Right kidney (tissue), 1 donor: ENCODE results near the gene MXI1.
"Not testable (repeated sequence)": the region's sequence is repeated elsewhere in the genome, so short reads cannot be mapped to it uniquely, and the experiment has no call there.

Source experiments
- DNase-seq: peaks from one replicate; pipeline ENCODE4 v3.0.0-alpha.2; 2016

MXI1 gene

DNA sequence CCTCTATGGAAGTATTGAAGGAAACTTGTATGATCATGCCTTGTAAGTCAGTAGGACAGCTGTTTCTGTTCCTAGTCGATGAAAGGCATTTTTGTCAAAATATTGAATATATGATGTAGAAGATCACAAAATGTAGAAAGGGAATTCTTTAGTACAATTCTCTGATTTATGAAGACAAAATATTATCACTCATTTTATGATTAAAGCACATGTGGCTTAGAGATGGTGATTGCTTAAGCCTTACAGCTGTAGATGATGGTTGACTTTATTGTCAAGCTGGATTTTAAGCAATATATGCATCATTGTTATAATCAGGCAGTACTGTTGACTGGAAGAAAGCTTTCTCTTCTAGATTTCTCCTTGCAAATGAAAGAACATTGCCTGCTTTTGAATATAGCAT lies 26.4 kb downstream of the MXI1 start:
- DNase-seq, result no peak

DNA sequence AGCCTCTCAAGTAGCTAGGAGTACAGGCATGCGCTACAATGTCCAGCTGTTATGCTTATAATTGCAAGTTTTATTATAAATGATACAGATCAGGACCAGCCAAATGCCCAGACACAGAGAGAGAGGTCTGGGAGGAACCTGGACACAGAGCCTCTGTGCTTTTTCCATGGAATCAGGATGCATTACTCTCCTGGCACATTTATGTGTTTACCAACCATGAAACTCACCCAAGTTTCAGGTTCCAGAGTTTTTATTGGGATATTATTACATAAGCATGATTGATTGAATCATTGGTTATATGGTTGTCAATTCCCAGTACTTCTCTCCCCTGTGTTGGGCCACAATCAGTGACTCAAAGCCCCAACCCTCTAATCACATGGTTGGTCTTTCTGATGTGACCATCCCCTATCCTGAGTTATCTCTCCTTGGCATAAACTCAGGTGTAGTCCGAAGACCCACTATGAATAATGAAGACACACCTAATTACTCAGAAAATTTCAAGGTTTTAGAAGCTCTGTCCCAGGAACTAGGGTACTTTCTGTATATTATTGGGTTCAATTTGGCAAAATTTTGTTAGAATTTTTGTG lies 30.6 kb downstream of the MXI1 start:
- DNase-seq, result no peak

GRCh38 chr10:110239892-110240291 lies 32.5 kb downstream of the MXI1 start:
- DNase-seq, result no peak

DNA sequence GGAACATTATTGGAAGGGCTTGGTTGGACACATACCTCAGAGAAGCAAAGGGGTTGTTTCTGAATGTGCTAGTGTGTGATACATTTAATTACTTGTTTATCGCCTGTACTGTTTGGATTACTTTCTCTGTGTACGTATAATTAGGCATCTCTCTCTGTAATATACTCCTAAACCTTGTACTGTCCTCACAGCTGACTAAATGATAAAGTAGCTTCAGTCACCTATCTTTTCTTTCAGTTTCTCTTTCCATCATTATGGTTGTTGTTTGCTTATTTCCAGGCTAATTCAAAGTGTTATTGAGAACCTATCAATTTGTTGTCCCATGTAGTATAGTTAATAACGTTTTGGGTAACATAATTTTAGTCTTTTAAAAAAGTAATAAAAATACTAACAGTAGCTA lies 34.0 kb downstream of the MXI1 start:
- no peak for DNase-seq

DNA sequence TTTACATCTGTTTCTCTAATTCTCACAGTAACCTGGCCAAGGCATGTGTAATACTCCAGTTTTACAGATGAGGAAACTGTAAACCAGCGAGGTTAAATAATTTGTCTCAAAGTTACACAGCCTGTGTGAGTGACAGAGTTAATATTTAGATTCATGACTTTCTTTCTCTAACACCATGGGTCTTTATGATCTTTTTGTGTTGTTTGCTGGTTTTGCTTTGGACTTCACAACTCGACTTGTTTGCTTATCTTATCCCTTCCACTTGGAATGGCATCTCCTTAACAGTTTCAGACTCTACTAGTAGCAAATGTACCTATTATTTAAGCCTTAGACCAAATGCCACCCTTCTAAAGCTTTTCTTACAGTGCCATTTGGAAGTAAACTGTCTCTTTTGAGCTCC lies 34.4 kb downstream of the MXI1 start:
- DNase-seq, result no peak

- DNase-seq, result no peak
These were observed 35.1 kb downstream of the MXI1 start for GRCh38 chr10:110242511-110242910.

- DNase-seq, result no peak
These were observed 37.1 kb downstream of the MXI1 start for GRCh38 chr10:110244550-110244949.

GRCh38 chr10:110247833-110248232 lies 40.4 kb downstream of the MXI1 start:
- not testable (repeated sequence) for DNase-seq

GRCh38 chr10:110249489-110249888 lies 42.1 kb downstream of the MXI1 start:
- DNase-seq, result not testable (repeated sequence)

- DNase-seq, result not testable (repeated sequence)
These were observed 44.0 kb downstream of the MXI1 start for GRCh38 chr10:110251392-110251791.

DNA sequence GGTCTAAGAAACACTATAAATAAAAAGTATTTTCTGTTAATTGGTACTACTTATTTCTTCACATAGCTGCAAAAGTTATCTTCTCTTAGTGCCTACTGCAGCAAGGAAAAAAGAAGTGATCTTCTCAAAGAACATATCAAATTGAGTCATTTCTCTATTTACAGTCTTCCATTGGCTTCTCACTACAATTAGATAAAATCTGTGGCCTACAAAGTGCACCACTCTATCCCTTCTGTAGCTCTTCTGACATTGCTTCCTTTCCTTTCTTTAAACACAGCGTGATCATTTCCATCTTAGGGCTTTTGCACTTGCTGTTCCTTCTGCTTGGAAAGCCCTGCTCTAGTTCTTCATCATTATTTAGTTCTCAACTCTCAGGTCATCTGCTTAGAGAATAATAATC lies 44.7 kb downstream of the MXI1 start:
- no peak for DNase-seq

GRCh38 chr10:110254467-110254866 lies 47.1 kb downstream of the MXI1 start:
- DNase-seq, result no peak

DNA sequence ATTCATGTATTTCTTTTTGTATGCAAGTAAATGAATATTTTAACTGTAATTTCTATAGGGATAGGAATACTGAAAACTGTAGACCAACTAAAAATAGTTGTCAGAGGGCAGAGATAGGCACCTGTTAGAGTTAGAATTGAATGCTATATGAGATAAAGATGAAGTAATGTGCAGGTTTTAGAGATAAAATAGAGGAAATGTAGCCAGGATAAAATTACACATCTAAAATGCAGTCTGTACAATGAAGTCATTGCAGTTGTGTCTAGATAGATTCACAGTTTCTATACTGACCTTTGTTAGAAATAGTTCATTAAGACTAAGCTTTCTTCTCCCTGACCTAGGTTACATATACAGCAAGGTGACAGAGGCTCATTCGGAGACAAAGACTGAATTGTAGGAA lies 51.1 kb downstream of the MXI1 start:
- DNase-seq, result no peak

GRCh38 chr10:110259317-110259716 lies 51.9 kb downstream of the MXI1 start:
- DNase-seq, result no peak

- DNase-seq, result no peak
These were observed 53.5 kb downstream of the MXI1 start for GRCh38 chr10:110260746-110261477.

GRCh38 chr10:110263164-110263563 lies 55.8 kb downstream of the MXI1 start:
- DNase-seq, result no peak

DNA sequence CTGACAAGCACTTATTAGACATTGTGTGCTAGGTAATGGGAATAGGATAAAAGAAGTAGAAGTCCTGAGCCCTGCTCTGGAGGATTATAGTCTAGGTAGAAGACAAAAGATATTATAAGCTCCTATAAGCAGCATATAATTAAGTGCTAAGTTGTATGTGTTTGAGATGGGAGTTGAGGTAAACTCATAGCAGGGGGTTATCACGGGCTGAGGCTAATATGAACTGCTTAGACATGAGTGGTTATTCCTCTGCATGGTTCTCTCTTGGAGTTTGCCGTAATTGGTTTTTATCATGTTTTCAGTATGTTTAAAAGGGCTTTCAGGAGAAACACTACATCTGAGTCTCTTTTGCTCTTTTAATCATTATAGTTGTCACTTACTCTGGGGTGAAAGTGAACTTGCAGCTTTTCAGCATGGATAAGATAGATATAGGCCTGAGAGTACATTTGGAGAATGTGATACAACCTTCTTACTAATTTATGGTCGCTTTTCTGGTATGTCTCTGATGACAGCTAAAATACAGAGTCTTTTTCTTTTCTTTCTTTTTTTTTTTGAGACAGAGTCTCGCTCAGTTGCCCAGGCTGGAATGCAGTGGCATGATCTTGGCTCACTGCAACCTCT lies 58.3 kb downstream of the MXI1 start:
- DNase-seq, result no peak

- no peak for DNase-seq
These were observed 59.9 kb downstream of the MXI1 start for GRCh38 chr10:110267276-110267675.

DNA sequence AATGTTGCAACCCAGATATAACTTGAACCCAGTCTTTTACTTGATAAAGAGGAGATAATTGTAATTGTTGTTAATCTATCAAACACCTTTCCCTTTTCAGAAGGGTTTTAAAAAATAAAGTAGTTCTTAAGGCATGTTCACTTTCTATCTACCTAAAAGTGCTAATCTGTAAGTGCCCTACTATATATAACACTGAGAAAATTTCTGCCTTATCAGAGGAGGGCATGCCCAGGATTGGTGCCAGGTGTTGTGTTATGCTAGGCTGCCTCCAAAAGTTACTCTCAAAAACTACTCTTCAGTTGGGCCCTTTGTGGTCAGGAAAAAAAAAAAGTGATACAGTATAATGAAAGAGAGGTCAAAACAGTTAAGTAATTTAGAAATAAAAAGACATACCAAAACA lies 61.0 kb downstream of the MXI1 start:
- DNase-seq, result no peak

DNA sequence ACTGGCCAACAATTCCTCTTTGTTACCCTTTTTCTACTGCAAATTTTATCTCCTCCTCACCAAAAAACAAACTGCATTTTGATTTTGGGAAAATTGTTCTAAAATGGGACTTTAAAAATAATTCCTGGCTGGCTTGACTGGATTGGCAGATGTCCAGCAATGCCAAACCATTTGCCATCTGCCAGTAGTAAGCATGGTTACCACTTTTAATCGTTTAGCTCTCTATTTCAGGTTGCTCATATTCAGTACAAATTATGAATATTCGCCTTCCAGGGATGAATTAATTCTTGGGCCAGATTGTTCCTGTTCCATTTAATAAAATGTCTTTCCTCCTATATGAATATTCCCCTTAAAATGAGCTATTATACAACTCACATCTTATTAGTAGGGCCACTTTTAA lies 61.6 kb downstream of the MXI1 start:
- DNase-seq, result no peak

GRCh38 chr10:110269374-110270318 lies 62.2 kb downstream of the MXI1 start:
- no peak for DNase-seq

DNA sequence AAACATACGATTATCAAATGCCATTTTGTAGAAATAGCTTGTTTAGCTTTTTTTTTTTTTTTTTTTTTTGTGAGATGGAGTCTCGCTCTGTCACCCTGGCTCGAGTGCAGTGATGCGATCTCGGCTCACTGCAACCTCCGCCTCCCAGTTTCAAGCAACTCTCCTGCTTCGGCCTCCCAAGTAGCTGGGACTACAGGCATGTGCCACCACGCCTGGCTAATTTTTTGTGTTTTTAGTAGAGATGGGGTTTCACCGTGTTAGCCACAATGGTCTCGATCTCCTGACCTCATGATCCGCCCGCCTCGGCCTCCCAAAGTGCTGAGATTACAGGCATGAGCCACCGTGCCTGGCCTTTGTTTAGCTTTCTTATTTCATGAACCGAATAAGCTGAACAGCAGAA lies 65.6 kb downstream of the MXI1 start:
- DNase-seq, result not testable (repeated sequence)

- no peak for DNase-seq
These were observed 66.1 kb downstream of the MXI1 start for GRCh38 chr10:110273474-110273873.
